Endodermal cell (in vitro differentiated cells): Measurements from ENCODE around the gene DNM1. TPM values are rescaled to one million over a fixed set of nuclear protein-coding genes. Genes with fewer than 3 reads are reported as not detected.
"Not testable (repeated sequence)": the region's sequence is repeated elsewhere in the genome, so short reads cannot be mapped to it uniquely, and the experiment has no call there.

ENCODE experiments used
- DNase-seq: peaks from one replicate; pipeline ENCODE4 v3.0.0-alpha.2; 2017
- H3K27ac ChIP-seq: 2 replicates; pipeline ENCODE4 v1.5.1; 2013; ENCODE audit warnings: mild to moderate bottlenecking, low read depth, low read length, moderate library complexity
- H3K27me3 ChIP-seq: 2 replicates; pipeline ENCODE4 v1.6.1; 2013; ENCODE audit warnings: mild to moderate bottlenecking, low read length, moderate library complexity; ENCODE audit not compliant: insufficient read depth, control insufficient read depth, poor library complexity, severe bottlenecking
- H3K36me3 ChIP-seq: 2 replicates; pipeline ENCODE4 v1.7.0; 2013; ENCODE audit warnings: mild to moderate bottlenecking, low read length, moderate library complexity; ENCODE audit not compliant: control insufficient read depth, insufficient read depth
- H3K4me1 ChIP-seq: one replicate; pipeline ENCODE4 v1.7.0; 2013; ENCODE audit warnings: low read length; ENCODE audit not compliant: control insufficient read depth, insufficient read depth
- H3K4me3 ChIP-seq: 2 replicates; pipeline ENCODE4 v1.5.1; 2013; ENCODE audit warnings: mild to moderate bottlenecking, low read length, moderate library complexity
- H3K9ac ChIP-seq: 2 replicates; pipeline ENCODE4 v1.6.1; 2013; ENCODE audit warnings: mild to moderate bottlenecking, low read length, moderate library complexity; ENCODE audit not compliant: poor library complexity, severe bottlenecking; ENCODE audit errors: extremely low read depth
- H3K9me3 ChIP-seq: 2 replicates; pipeline ENCODE4 v1.6.1; 2013; ENCODE audit warnings: mild to moderate bottlenecking, low read length, moderate library complexity; ENCODE audit not compliant: control insufficient read depth
- H3K27ac Mint-ChIP-seq: 2 replicates; pipeline ENCODE4 v1.8.0; 2020; ENCODE audit warnings: mixed read lengths
- H3K27me3 Mint-ChIP-seq: 2 replicates; pipeline ENCODE4 v1.8.0; 2021; ENCODE audit warnings: mild to moderate bottlenecking, mixed read lengths; ENCODE audit not compliant: insufficient read depth
- H3K36me3 Mint-ChIP-seq: 2 replicates; pipeline ENCODE4 v1.8.0; 2020; ENCODE audit warnings: low read depth, mixed read lengths
- H3K4me1 Mint-ChIP-seq: 2 replicates; pipeline ENCODE4 v1.8.0; 2020; ENCODE audit warnings: mixed read lengths
- H3K4me3 Mint-ChIP-seq: 2 replicates; pipeline ENCODE4 v1.8.0; 2020; ENCODE audit warnings: mild to moderate bottlenecking, moderate library complexity, mixed read lengths
- H3K9me3 Mint-ChIP-seq: 2 replicates; pipeline ENCODE4 v1.8.0; 2020; ENCODE audit warnings: mild to moderate bottlenecking, mixed read lengths
- CTCF ChIP-seq: fragments of 200-600 bp; sonication (generic); conservative IDR thresholded peaks from 2 replicates; pipeline ENCODE4 v1.5.0; 2021; ENCODE audit warnings: antibody characterized with exemption, mild to moderate bottlenecking
- WGBS, 2 experiments: methylation state at CpG; one replicate each; pipeline versions ENCODE4 v1.1.5 to v1.1.7; 2013; ENCODE audit warnings: missing lambda C conversion rate in 2 of 2, mixed read lengths in 1 of 2; ENCODE audit not compliant: insufficient coverage in 1 of 2, insufficient read length in 1 of 2; 5-methylcytosine and 5-hydroxymethylcytosine counted together
- total RNA-seq, 2 donors: library from RNA; stranded (reverse); fragmentation: NEBNext Ultra II Directional in 1 of 2; extraction: Animal tissue kit (Norgen Biotek cat#: 25700) in 1 of 2; gene quantifications; 2 replicates in 1 of 2; 3 replicates in 1 of 2; pipeline ENCODE4 v1.2.1, GENCODE V29; 2021

The DNM1 gene
- total RNA-seq, 2 donors from 2014 or later: 55.8 to 147 TPM

GRCh38 chr9:128226412-128226801 lies 23.2 kb downstream of the DNM1 start:
- Mint-ChIP-seq H3K4me3 (no peak overlapping the region), H3K4me1 (no peaks in the 10 kb centered on the region), H3K9me3 (no peaks in the 10 kb centered on the region), H3K36me3 (peaks cover 15% of the 10 kb centered on the region), H3K27ac (no peak overlapping the region), H3K27me3 (no peaks in the 10 kb centered on the region)
- no peaks in the 10 kb centered on the region for H3K27me3 ChIP-seq
- DNase-seq: no peak
- H3K9ac ChIP-seq: no peak overlapping the region
- no peaks in the 10 kb centered on the region for H3K4me1 ChIP-seq
- no peak overlapping the region for H3K27ac ChIP-seq
- H3K4me3 ChIP-seq: no peak overlapping the region
- H3K36me3 ChIP-seq: peaks cover 4% of the 10 kb centered on the region
- H3K9me3 ChIP-seq: no peaks in the 10 kb centered on the region
- 92 to 100% methylated on average over 4 to 5 of the region's 5 CpGs for WGBS, 2 experiments
- no peak for TF ChIP-seq CTCF

- 93 to 94% methylated on average over 3 to 7 of the region's 7 CpGs for WGBS, 2 experiments
- H3K27me3 ChIP-seq, H3K4me3 ChIP-seq, H3K27ac ChIP-seq, H3K4me1 ChIP-seq, H3K27ac Mint-ChIP-seq, H3K36me3 Mint-ChIP-seq, DNase-seq, H3K9me3 ChIP-seq, H3K9ac ChIP-seq, H3K36me3 ChIP-seq, H3K4me3 Mint-ChIP-seq, H3K4me1 Mint-ChIP-seq, H3K9me3 Mint-ChIP-seq, H3K27me3 Mint-ChIP-seq: not testable (repeated sequence)
Measured at GRCh38 chr9:128230897-128231296, 27.7 kb downstream of the DNM1 start.

GRCh38 chr9:128231638-128232527 lies 28.7 kb downstream of the DNM1 start:
- no peaks in the 10 kb centered on the region for H3K9me3 ChIP-seq
- no peak overlapping the region for H3K27ac ChIP-seq
- no peaks in the 10 kb centered on the region for H3K27me3 ChIP-seq
- H3K4me1 ChIP-seq: no peaks in the 10 kb centered on the region
- Mint-ChIP-seq H3K27ac (no peak overlapping the region), H3K4me3 (no peak overlapping the region), H3K36me3 (peaks cover 2% of the 10 kb centered on the region), H3K27me3 (peaks cover 2% of the 10 kb centered on the region), H3K9me3 (no peaks in the 10 kb centered on the region), H3K4me1 (no peaks in the 10 kb centered on the region)
- WGBS, 2 experiments: 86% methylated on average over 14 to 16 of the region's 16 CpGs
- DNase-seq: no peak
- no peak for TF ChIP-seq CTCF
- peaks cover 8% of the 10 kb centered on the region for H3K36me3 ChIP-seq
- no peak overlapping the region for H3K9ac ChIP-seq
- no peak overlapping the region for H3K4me3 ChIP-seq
